ENCODE results near the gene BCS1L. TPM values are rescaled to one million over a fixed set of nuclear protein-coding genes. Genes with fewer than 3 reads are reported as not detected.

BCS1L gene
- total RNA-seq, 1 donor, result 28.9 TPM

- H3K4me3 ChIP-seq (ENCODE audit: low read depth, low read length), result peak within 1 kb of the TSS; percentile 95
- peak; percentile 96 for DNase-seq (ENCODE audit: low read depth)
- peak; percentile 73 for TF ChIP-seq CTCF (IDR thresholded peaks at IDR 0.05; ENCODE audit: insufficient read depth, low read depth, low read length)
These were observed 51.4 kb downstream of the BCS1L start, which contains the start of gene TTLL4 for GRCh38 chr2:218710687-218711549. TSS of gene TTLL4 (plus strand) at chr2:218710835. CDS start at chr2:218737677, 26,842 bp downstream.

- H3K4me3 ChIP-seq (ENCODE audit: low read depth, low read length), result peak overlapping the region; percentile 95
- no peak for TF ChIP-seq CTCF (IDR thresholded peaks at IDR 0.05; ENCODE audit: insufficient read depth, low read depth, low read length)
- peak; percentile 58 for DNase-seq (ENCODE audit: low read depth)
These were observed 52.1 kb downstream of the BCS1L start for GRCh38 chr2:218711550-218711929.

Other genes with a start within 250 kb of the BCS1L start
- gene VIL1, start 240.6 kb upstream of the BCS1L start, total RNA-seq, result under 0.01 TPM in 1 of 2 replicates, not detected in the other
- 18.0 and 21.2 TPM in 2 replicates for gene USP37, start 91.3 kb upstream of the BCS1L start, total RNA-seq
- 69.6 and 86.8 TPM in 2 replicates for gene CNOT9, start 90.8 kb upstream of the BCS1L start, total RNA-seq
- 0.97 and 2.2 TPM in 2 replicates for gene PLCD4, start 51.8 kb upstream of the BCS1L start, total RNA-seq
- gene ZNF142, start 60 bp upstream of the BCS1L start, total RNA-seq, result 14.7 and 14.8 TPM in 2 replicates
- 37.4 and 38.4 TPM in 2 replicates for gene RNF25, start 12.3 kb downstream of the BCS1L start, total RNA-seq
- 23.7 and 23.8 TPM in 2 replicates for gene STK36, start 12.4 kb downstream of the BCS1L start, total RNA-seq
- gene TTLL4, start 51.2 kb downstream of the BCS1L start, total RNA-seq, result 12.6 and 19.9 TPM in 2 replicates
- 4.7 and 16.1 TPM in 2 replicates for gene CYP27A1, start 122.5 kb downstream of the BCS1L start, total RNA-seq
- gene PRKAG3, start 172.1 kb downstream of the BCS1L start, total RNA-seq, result not detected in 2 replicates
- gene WNT6, start 200.1 kb downstream of the BCS1L start, total RNA-seq, result not detected in 2 replicates
- not detected in 2 replicates for gene WNT10A, start 221.2 kb downstream of the BCS1L start, total RNA-seq